Fibroblast of lung (primary cell): Measurements from ENCODE around the gene TIMM44. TPM values are rescaled to one million over a fixed set of nuclear protein-coding genes. Genes with fewer than 3 reads are reported as not detected.

Experiments used
- DNase-seq, 2 donors: peaks; one replicate each; pipeline versions ENCODE4 v3.0.0 to v3.0.0-alpha.2; 2010; ENCODE audit warnings: low read depth in 2 of 2
- H2AFZ ChIP-seq: 2 replicates; pipeline ENCODE4 v1.5.1; 2012; ENCODE audit warnings: low read length, control low read depth, inconsistent platforms
- H3K27ac ChIP-seq: 2 replicates; pipeline ENCODE4 v1.5.1; 2011; ENCODE audit warnings: low read length, control low read depth; ENCODE audit not compliant: insufficient read depth
- H3K27me3 ChIP-seq: 2 replicates; pipeline ENCODE4 v1.5.1; 2011; ENCODE audit warnings: mild to moderate bottlenecking, low read length; ENCODE audit not compliant: control insufficient read depth, insufficient read depth
- H3K36me3 ChIP-seq: 2 replicates; pipeline ENCODE4 v1.5.1; 2011; ENCODE audit warnings: low read length; ENCODE audit not compliant: control insufficient read depth, insufficient read depth
- H3K4me1 ChIP-seq: 2 replicates; pipeline ENCODE4 v1.5.1; 2011; ENCODE audit warnings: low read length; ENCODE audit not compliant: control insufficient read depth, insufficient read depth; ENCODE audit errors: extremely low read depth
- H3K4me2 ChIP-seq: 2 replicates; pipeline ENCODE4 v1.5.1; 2011; ENCODE audit warnings: low read length, control low read depth; ENCODE audit not compliant: insufficient read depth; ENCODE audit errors: extremely low read depth
- H3K4me3 ChIP-seq, 4 experiments: fragments of 200-600 bp in 1 of 4; sonication (generic) in 1 of 4; replicated peaks in 1 of 4; 2 replicates each; pipeline ENCODE4 v1.5.1; 2011 to 2016; ENCODE audit warnings: low read length in 4 of 4, low read depth in 3 of 4, mild to moderate bottlenecking in 3 of 4, control low read depth in 2 of 4, inconsistent platforms in 1 of 4, mixed read lengths in 1 of 4; ENCODE audit not compliant: insufficient read depth in 1 of 4; ENCODE audit errors: control extremely low read depth in 1 of 4
- H3K79me2 ChIP-seq: 2 replicates; pipeline ENCODE4 v1.5.1; 2012; ENCODE audit warnings: mild to moderate bottlenecking, low read length, inconsistent platforms; ENCODE audit not compliant: control insufficient read depth, insufficient read depth
- H3K9ac ChIP-seq: 2 replicates; pipeline ENCODE4 v1.5.1; 2011; ENCODE audit warnings: mild to moderate bottlenecking, low read length, control low read depth; ENCODE audit not compliant: insufficient read depth
- H3K9me3 ChIP-seq: 2 replicates; pipeline ENCODE4 v1.5.1; 2012; ENCODE audit warnings: low read depth, low read length; ENCODE audit not compliant: control insufficient read depth, insufficient read depth
- H4K20me1 ChIP-seq: 2 replicates; pipeline ENCODE4 v1.5.1; 2011; ENCODE audit warnings: low read length; ENCODE audit not compliant: control insufficient read depth, insufficient read depth; ENCODE audit errors: extremely low read depth
- CTCF ChIP-seq, 2 donors: IDR thresholded peaks in 1 of 2; conservative IDR thresholded peaks in 1 of 2; 1 replicate in 1 of 2; 2 replicates in 1 of 2; pipeline ENCODE4 v1.5.1; 2011 to 2012; ENCODE audit warnings: low read length in 2 of 2, control low read depth in 1 of 2, inconsistent platforms in 1 of 2, low read depth in 1 of 2, mild to moderate bottlenecking in 1 of 2
- EZH2 ChIP-seq: IDR thresholded peaks from 2 replicates; pipeline ENCODE4 v1.5.1; 2012; ENCODE audit warnings: low read length, control low read depth, mild to moderate bottlenecking; ENCODE audit errors: missing control alignments
- polyA minus RNA-seq: library from RNA; depleted of rRNA, polyadenylated mRNA; stranded (reverse); fragments of >200 nt; gene quantifications from 2 replicates; pipeline ENCODE4 v1.2.3, GENCODE V29; 2011; ENCODE audit warnings: low replicate concordance
- polyA plus RNA-seq, 2 donors: library from polyadenylated mRNA; depleted of rRNA in 1 of 2; stranded (reverse) in 1 of 2; unstranded in 1 of 2; fragments of >200 nt; gene quantifications; 2 replicates each; pipeline ENCODE4 v1.2.1, GENCODE V29; 2011 to 2012; ENCODE audit warnings: missing spikeins in 1 of 2
- total RNA-seq: library from RNA; depleted of rRNA; stranded (reverse); fragments of >200 nt; gene quantifications from 2 replicates; pipeline ENCODE4 v1.2.1, GENCODE V29; 2014

The TIMM44 gene, protein sequence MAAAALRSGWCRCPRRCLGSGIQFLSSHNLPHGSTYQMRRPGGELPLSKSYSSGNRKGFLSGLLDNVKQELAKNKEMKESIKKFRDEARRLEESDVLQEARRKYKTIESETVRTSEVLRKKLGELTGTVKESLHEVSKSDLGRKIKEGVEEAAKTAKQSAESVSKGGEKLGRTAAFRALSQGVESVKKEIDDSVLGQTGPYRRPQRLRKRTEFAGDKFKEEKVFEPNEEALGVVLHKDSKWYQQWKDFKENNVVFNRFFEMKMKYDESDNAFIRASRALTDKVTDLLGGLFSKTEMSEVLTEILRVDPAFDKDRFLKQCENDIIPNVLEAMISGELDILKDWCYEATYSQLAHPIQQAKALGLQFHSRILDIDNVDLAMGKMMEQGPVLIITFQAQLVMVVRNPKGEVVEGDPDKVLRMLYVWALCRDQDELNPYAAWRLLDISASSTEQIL
- total RNA-seq (53.9 and 56.1 TPM in 2 replicates), polyA plus RNA-seq (29.5 and 32.3 TPM in 2 replicates), polyA minus RNA-seq (9.6 and 21.4 TPM in 2 replicates)
- polyA plus RNA-seq (2012) = 36.8 and 41.2 TPM in 2 replicates

- TF ChIP-seq CTCF (conservative IDR thresholded peaks at IDR 0.05 in 1 of 2, IDR thresholded peaks at IDR 0.05 in 1 of 2; ENCODE audit: low read depth in 1 of 2, low read length in 2 of 2) (no peak), EZH2 (no peak)
- Histone ChIP-seq H3K27ac (peak within 1 kb of the TSS; percentile 88), H3K27me3 (no peaks in the 10 kb centered on the region), H2AFZ (peak within 1 kb of the TSS; percentile 78), H3K4me1 (no peaks in the 10 kb centered on the region), H4K20me1 (no peaks in the 10 kb centered on the region), H3K9me3 (no peaks in the 10 kb centered on the region), H3K9ac (peak within 1 kb of the TSS; percentile 84), H3K36me3 (peaks cover 6% of the 10 kb centered on the region), H3K4me2 (peak within 1 kb of the TSS; percentile 95), H3K4me3 (peak within 1 kb of the TSS; percentile 76 to 97 (median 96)), H3K79me2 (peaks cover 13% of the 10 kb centered on the region)
- peak; percentile 99 for DNase-seq
Measured at GRCh38 chr19:7943444-7944176, at the start of gene TIMM44. TIMM44 (minus strand) TSS chr19:7943666; CDS start chr19:7943651, 15 bp downstream.

DNA sequence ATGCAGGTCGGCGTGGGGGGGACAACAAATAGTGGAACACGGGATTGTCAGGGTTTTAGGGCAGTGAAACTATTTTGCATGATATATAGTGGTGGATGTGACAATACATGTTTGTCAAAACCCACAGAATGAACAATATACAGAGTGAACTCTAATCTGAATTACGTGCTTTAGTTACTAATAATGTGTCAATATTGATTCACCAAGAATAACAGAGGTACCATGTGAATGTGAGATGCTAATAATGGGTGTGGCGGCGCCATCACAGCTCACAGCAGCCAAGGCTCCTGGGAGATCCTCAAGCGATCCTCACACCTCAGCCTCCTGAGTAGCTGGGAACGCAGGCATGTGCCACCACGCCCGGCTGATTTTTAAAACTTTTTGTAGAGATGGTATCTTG, 49.1 kb upstream of the TIMM44 start:
- Histone ChIP-seq H3K27me3 (no peaks in the 10 kb centered on the region), H3K4me1 (peaks cover 3% of the 10 kb centered on the region), H3K79me2 (peaks cover 55% of the 10 kb centered on the region), H3K4me2 (no peak overlapping the region), H4K20me1 (no peaks in the 10 kb centered on the region), H3K4me3 (no peak overlapping the region), H2AFZ (no peak overlapping the region), H3K9me3 (no peaks in the 10 kb centered on the region), H3K27ac (no peak overlapping the region), H3K36me3 (peaks cover 19% of the 10 kb centered on the region), H3K9ac (no peak overlapping the region)
- TF ChIP-seq CTCF (conservative IDR thresholded peaks at IDR 0.05 in 1 of 2, IDR thresholded peaks at IDR 0.05 in 1 of 2; ENCODE audit: low read depth in 1 of 2, low read length in 2 of 2) = no peak
- no peak for DNase-seq

DNA sequence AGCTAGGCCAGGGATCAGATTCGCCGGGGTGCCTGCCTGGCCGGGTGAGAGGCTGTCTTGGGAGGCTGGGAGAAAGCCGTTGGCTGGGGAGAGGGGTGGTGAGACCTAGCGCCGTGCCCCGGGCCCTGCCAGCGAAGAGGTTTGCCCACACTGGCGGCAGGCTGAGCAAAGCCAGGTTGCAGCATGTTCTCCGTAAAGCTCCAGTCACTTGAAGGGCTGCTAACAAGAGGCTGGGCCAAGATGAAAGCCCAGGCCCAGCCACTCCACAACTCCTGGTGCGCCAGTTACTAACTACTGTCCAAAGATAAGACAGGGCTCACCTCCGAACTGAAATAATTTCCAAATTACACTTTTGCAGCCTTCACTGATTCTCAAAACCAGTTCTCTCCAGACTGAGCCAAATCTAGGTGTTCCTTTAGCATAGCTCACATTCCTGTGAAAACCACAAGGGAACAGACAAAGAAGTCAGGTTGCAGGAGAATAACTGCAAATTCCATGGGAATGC, 45.7 kb upstream of the TIMM44 start:
- H3K4me2 ChIP-seq = no peak overlapping the region
- H3K79me2 ChIP-seq = peaks cover 44% of the 10 kb centered on the region
- H3K27me3 ChIP-seq = no peaks in the 10 kb centered on the region
- peaks cover 23% of the 10 kb centered on the region for H3K36me3 ChIP-seq
- H3K4me1 ChIP-seq = peaks cover 15% of the 10 kb centered on the region
- H3K27ac ChIP-seq = no peak overlapping the region
- H3K9me3 ChIP-seq = no peaks in the 10 kb centered on the region
- H3K4me3 ChIP-seq = no peak overlapping the region
- no peaks in the 10 kb centered on the region for H4K20me1 ChIP-seq
- TF ChIP-seq EZH2 (no peak), CTCF (conservative IDR thresholded peaks at IDR 0.05 in 1 of 2, IDR thresholded peaks at IDR 0.05 in 1 of 2; ENCODE audit: low read depth in 1 of 2, low read length in 2 of 2) (no peak)
- no peak overlapping the region for H3K9ac ChIP-seq
- no peak overlapping the region for H2AFZ ChIP-seq
- peak in 1 of 2 donors; percentile 69 for DNase-seq
